Measurements from ENCODE around the gene DOHH.

DOHH gene

DNA sequence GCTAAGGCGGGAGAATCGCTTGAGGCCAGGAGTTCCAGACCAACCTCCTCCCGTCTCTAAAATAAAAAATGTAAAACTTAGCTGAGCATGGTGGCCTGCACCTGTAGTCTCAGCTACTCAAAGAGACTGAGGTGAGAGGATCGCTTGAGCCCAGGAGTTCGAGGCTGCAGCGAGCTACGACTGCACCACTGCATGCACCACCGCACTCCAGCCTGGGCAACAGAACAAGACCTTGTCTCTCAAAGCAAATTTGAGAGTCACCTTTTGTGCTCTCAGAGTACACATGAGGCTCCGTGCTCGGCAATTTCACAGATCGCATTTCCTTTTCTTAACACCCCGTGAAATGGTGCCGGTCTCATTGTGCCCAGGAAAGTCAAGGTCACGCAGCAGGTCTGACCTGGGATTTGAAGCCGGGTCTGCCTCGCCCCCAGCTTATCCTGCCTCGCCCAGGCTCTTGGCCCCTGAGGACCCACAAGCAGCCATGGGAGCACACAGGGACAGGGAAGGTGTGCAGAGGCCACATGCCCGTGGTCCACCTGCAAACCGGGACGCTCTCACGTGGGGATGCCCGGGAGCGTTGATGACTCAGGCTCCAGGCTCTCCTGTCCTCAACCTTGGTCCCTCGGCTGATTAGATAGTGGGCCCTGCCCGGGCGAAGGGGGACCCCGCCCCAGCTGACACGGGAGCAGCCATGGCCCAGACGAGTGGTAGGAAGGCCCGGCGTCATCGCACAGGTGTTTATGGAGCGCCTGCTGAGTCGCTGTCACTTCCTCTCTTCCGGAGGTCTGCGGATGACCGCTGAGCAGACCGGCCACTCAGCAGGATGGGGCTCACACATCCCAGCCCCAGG lies 19.0 kb downstream of the DOHH start:
- ATAC-seq (no peak), DNase-seq (no peak)
- peaks cover 18% of the 10 kb centered on the region for H3K4me1 Mint-ChIP-seq
- no peak overlapping the region for H3K27ac Mint-ChIP-seq
- no peak overlapping the region for H3K4me3 Mint-ChIP-seq
- H3K9me3 Mint-ChIP-seq: no peaks in the 10 kb centered on the region
- no peaks in the 10 kb centered on the region for H3K27me3 Mint-ChIP-seq

DNA sequence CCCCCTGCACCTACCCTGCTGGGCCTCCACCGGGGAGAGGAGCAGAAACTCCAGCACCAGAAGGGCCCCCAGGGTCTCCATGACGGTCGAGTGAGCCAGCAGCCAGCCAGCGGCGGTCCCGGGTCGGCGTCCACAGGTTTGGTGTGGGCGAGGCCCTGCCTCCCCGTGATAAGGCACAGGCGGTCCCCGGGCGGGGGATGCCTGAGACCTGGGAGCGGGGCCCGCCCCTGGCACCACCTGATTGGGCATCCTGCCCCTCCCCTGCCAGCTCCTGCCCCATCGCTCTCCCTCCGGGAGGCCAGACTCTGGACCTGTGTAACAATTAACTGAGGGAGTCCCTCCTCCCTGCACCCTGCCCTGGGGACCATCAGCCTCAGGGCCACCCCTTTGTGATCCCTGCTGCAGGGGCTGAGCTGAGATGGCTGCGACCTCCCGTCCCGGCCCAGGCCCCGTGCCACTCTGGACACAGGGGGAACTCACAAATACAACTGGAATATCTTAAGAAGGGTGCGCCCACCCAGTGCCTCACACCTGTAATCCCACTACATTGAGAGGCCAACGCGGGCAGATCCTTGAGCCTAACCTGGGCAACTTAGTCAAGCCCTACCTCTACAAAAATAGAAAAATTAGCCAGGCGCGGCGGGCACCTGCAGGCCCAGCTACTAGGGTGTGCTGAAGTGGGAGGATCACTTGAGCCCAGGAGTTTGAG lies 19.9 kb downstream of the DOHH start, which contains the start of gene SMIM24:
Gene SMIM24, minus strand, starts transcription at position 143 of the 709 bp plus-strand sequence. Its CDS starts 62 bp downstream, at position 81.
- Mint-ChIP-seq H3K9me3 (no peaks in the 10 kb centered on the region), H3K4me1 (peaks cover 18% of the 10 kb centered on the region), H3K27me3 (no peaks in the 10 kb centered on the region), H3K27ac (peak within 1 kb of the TSS in 1 of 2 donors; percentile 52), H3K4me3 (peak within 1 kb of the TSS in 1 of 2 donors; percentile 75)
- DNase-seq (no peak), ATAC-seq (peak; percentile 15)

DNA sequence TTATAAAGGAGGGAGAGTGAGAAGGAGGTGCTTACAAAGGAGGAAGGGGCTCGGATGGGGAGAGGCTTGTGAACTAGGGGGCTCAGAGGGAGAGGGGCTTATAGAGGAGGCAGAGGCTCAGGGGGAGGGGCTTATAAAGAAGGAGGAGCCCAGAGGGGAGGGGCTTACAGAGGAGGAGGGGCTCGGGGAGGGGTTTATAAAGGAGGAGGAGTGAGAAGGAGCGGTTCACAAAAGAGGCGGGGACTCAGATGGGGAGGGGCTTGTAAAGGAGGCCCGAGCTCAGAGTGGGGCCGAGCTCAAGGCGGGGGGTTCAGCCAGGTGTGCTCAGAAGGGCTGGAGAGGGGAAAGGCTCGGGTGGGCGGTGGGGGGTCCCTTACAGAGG lies 20.6 kb downstream of the DOHH start:
- no peaks in the 10 kb centered on the region for H3K9me3 Mint-ChIP-seq
- DNase-seq (peak in 1 of 2 donors; percentile 39), ATAC-seq (no peak)
- H3K4me3 Mint-ChIP-seq: peak overlapping the region in 1 of 2 donors; percentile 75
- H3K4me1 Mint-ChIP-seq: peaks cover 18% of the 10 kb centered on the region
- H3K27ac Mint-ChIP-seq: no peak overlapping the region
- no peaks in the 10 kb centered on the region for H3K27me3 Mint-ChIP-seq

DNA sequence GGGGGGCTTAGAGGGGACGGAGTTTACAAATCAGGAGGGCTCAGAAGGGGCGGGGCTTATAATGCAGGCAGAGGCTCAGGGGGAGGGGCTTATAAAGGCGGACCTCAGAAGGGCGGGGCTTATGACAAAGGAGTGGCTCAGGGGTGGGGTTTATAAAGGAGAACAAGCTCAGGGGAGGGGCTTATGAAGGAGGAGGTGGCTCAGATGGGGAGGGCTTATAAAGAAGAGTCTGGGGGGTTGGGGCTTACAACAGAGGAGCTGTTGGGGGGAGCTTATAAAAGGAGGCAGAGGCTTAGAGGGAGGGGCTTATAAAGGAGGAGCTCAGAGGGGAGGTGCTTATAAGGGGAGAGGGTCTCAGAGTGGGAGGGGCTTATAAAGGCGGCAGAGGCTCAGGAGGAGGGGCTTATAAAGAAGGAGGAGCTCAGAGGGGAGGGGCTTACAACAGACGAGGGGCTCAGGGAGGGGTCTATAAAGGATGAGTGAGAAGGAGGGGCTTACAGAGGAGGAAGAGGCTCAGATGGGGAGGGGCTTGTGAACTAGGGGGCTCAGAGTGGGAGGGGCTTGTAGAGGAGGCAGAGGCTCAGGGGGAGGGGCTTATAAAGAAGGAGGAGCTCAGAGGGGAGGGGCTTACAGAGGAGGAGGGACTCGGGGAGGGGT lies 21.2 kb downstream of the DOHH start:
- Mint-ChIP-seq H3K27me3 (no peaks in the 10 kb centered on the region), H3K9me3 (no peaks in the 10 kb centered on the region), H3K4me1 (peaks cover 18% of the 10 kb centered on the region), H3K4me3 (peak overlapping the region; percentile 75 to 77), H3K27ac (peak overlapping the region in 1 of 2 donors; percentile 52)
- peak; percentile 50 to 53 for DNase-seq
- peak; percentile 44 for ATAC-seq

DNA sequence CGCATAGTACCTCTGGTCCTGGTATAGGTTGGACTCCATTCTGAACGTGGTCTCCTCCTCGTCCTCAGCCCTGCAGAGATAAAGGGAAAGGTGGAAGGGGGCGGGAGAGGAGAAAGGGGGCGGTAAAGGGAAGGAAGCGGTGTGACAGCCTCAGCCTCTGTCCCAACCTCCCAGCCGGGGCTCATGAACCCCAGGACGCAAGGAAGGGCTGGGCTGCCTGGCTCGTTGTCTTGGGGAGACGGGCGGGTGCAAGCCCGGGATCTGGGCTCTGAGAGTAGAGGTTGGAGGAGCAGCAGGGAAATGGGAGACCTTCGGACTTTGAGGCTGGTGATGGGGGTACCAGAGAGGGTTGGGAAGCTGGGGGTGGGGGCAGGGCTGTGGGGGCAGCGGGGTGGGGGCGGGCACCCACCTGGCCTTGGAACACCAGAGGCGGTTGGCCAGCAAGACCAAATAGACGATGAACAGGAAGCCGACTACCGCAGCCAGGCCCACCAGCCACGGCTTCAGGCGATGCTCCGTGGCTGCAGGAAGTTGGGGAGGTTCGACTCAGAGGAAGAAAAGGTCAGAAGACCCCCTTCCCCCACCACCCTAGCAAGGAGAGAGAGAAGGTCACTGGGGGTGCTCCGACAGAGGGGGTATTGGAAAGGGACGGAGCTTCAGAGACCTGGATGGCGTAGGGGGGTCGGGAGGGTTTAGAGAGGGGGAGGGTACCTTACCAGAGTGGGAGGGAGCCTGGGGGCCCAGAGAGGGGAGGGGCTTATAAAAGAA lies 21.9 kb downstream of the DOHH start:
- peak; percentile 48 for ATAC-seq
- DNase-seq: no peak
- Mint-ChIP-seq H3K4me1 (peaks cover 18% of the 10 kb centered on the region), H3K9me3 (no peaks in the 10 kb centered on the region), H3K27ac (no peak overlapping the region), H3K4me3 (peak overlapping the region; percentile 75 to 77), H3K27me3 (no peaks in the 10 kb centered on the region)

DNA sequence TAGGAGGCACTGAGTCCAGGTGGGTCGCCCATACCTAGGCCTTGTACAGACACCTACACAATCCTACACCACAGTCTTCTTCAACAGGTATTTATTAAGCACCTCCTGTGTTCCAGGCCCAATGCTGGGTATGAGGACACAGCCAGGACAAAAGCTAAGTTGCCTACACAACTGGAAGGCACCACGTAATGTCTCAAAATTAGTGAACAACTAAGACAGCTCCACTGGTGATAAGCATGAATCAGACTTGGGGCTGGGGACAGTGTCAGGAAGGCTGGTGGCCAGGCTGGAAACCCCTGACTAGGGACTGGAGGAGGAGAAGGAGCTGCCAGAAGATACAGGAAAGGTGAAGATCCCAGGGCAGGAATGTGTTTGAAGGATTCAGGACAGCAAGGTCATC lies 22.5 kb downstream of the DOHH start:
- Mint-ChIP-seq H3K9me3 (no peaks in the 10 kb centered on the region), H3K4me1 (peaks cover 18% of the 10 kb centered on the region), H3K27ac (no peak overlapping the region), H3K4me3 (peak overlapping the region in 1 of 2 donors; percentile 63), H3K27me3 (no peaks in the 10 kb centered on the region)
- no peak for DNase-seq
- no peak for ATAC-seq

DNA sequence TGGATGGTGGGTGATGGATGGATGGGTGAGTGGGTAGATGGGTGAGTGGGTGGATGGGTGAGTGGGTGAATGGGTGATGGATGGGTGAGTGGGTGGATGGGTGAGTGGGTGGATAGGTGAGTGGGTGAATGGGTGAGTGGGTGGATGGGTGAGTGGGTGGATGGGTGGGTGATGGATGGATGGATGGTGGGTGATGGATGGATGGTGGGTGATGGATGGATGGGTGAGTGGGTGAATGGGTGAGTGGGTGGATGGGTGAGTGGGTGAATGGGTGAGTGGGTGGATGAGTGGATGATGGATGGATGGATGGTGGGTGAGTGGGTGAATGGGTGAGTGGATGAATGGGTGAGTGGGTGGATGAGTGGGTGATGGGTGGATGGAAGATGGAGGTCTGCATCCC lies 23.0 kb downstream of the DOHH start:
- DNase-seq: no peak
- Mint-ChIP-seq H3K4me3 (no peak overlapping the region), H3K27me3 (no peaks in the 10 kb centered on the region), H3K9me3 (no peaks in the 10 kb centered on the region), H3K27ac (no peak overlapping the region), H3K4me1 (peaks cover 18% of the 10 kb centered on the region)
- ATAC-seq: no peak

DNA sequence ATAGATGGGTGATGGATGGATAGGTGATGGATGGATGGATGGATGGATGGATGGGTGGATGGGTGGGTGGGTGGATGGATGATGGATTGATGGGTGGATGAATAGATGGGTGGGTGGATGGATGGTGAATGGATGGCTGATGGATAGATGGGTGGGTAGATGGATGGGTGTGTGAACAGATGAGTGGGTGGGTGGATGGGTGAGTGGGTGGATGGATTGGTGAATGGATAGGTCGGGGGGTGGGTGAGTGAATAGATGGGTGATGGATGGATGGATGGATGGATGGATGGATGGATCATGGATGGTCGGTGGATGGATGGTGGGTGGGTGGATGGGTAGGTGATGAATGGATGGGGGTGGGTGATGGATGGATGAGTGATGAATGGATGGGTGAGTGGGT lies 23.6 kb downstream of the DOHH start:
- peaks cover 18% of the 10 kb centered on the region for H3K4me1 Mint-ChIP-seq
- no peak for ATAC-seq
- no peaks in the 10 kb centered on the region for H3K9me3 Mint-ChIP-seq
- H3K4me3 Mint-ChIP-seq: no peak overlapping the region
- no peak overlapping the region for H3K27ac Mint-ChIP-seq
- no peaks in the 10 kb centered on the region for H3K27me3 Mint-ChIP-seq
- no peak for DNase-seq

DNA sequence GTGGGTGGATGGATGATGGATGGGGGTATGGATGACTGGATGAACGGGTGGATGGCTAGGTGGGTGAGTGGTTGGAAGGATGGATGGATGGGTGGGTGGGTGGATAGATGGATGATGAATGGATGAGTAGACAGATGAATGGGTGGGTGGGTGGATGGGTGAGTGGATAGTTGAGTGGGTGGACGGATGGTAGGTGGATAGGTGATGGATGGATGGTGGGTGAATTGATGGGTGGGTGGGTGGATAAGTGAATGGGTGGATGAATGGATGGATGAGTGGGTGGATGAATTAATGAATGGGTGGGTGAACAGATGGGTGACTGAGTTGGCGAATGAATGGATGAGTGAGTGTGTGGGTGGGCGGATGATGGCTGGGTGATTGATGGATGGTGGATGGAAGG lies 25.0 kb downstream of the DOHH start:
- ATAC-seq (no peak), DNase-seq (no peak)
- no peak overlapping the region for H3K4me3 Mint-ChIP-seq
- H3K9me3 Mint-ChIP-seq: no peaks in the 10 kb centered on the region
- H3K27ac Mint-ChIP-seq: no peak overlapping the region
- peaks cover 18% of the 10 kb centered on the region for H3K4me1 Mint-ChIP-seq
- H3K27me3 Mint-ChIP-seq: no peaks in the 10 kb centered on the region

DNA sequence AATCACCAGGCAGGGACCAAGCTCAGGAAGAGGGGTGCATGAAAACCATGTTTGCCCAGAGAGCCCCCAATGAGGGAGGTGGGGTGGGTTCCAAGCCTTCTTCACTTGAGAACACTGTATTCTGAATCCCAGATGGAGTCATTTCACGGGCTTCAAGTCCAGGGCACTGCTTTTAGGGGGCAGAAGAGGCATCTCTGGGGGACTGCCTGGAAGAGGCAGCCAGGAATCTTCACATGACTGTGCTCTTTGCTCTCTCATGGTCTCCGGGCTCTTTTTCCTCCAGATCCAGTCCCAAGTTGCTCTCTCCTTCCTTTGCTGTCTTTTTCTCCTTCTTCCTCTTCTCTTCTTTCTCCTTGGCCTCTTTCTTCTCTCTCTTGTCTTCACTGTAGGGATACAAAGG lies 25.9 kb downstream of the DOHH start:
- DNase-seq: no peak
- no peak overlapping the region for H3K27ac Mint-ChIP-seq
- no peak for ATAC-seq
- H3K4me3 Mint-ChIP-seq: no peak overlapping the region
- H3K27me3 Mint-ChIP-seq: no peaks in the 10 kb centered on the region
- H3K4me1 Mint-ChIP-seq: peaks cover 18% of the 10 kb centered on the region
- H3K9me3 Mint-ChIP-seq: no peaks in the 10 kb centered on the region

DNA sequence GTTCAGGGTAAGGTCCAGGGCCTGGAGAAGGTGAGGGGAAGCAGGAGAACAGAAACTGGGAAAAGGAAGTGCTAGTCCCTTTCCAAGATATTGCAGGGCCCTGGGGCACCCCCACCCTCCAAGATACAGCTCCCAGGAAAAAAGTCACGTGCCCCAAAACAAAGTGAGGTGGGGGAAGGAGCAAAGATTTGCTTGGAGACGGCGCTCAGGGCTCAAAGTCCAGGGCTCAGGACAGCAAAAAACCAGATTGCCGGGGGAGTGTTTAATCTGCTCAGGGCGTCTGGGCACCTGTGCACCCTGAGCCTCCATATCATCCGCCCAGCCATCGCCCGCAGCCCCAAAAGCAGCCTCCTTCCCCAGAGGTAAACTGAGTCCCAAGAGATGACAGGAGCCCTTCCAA lies 26.5 kb downstream of the DOHH start:
- Mint-ChIP-seq H3K27ac (no peak overlapping the region), H3K27me3 (no peaks in the 10 kb centered on the region), H3K4me1 (peaks cover 13% of the 10 kb centered on the region), H3K4me3 (no peak overlapping the region), H3K9me3 (no peaks in the 10 kb centered on the region)
- DNase-seq (no peak), ATAC-seq (no peak)

DNA sequence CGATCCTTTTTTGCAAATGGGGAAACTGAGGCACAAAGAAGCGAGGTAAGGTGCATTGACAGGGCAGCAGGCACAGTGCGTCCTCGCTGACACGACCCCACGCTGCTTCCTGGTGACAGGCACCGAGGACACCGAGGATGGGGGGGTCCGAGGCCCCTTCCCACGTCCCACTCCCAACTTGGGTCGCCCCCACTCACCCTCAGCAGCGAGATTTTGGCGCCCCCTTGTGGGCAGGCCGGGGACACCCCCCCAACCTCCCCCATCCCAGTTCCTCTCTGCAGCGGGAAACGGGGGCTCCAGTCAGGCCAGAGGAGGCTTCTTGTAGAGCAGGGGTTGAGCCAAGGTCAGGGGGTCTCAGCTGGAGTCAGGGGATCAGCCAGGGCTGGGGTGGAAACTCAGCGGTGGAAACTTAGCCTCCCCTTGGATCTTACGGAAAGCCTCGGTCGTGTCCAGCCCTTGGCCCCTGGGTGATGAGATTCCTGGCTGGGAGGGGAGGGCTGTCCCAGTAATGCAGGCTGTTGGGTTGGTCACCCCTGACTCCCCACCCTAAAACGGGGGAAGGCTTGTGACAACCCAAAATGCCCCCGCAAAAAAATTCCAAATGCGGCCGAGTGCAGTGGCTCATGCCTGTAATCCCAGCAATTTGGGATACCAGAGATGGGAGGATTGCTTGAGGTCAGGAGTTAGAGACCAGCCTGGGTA lies 28.4 kb downstream of the DOHH start:
- H3K4me1 Mint-ChIP-seq: no peaks in the 10 kb centered on the region
- DNase-seq: peak; percentile 44 to 48
- no peaks in the 10 kb centered on the region for H3K27me3 Mint-ChIP-seq
- H3K27ac Mint-ChIP-seq: no peak overlapping the region
- peak; percentile 44 for ATAC-seq
- peaks cover 0 to 14% of the 10 kb centered on the region in 2 donors for H3K9me3 Mint-ChIP-seq
- H3K4me3 Mint-ChIP-seq: no peak overlapping the region

DNA sequence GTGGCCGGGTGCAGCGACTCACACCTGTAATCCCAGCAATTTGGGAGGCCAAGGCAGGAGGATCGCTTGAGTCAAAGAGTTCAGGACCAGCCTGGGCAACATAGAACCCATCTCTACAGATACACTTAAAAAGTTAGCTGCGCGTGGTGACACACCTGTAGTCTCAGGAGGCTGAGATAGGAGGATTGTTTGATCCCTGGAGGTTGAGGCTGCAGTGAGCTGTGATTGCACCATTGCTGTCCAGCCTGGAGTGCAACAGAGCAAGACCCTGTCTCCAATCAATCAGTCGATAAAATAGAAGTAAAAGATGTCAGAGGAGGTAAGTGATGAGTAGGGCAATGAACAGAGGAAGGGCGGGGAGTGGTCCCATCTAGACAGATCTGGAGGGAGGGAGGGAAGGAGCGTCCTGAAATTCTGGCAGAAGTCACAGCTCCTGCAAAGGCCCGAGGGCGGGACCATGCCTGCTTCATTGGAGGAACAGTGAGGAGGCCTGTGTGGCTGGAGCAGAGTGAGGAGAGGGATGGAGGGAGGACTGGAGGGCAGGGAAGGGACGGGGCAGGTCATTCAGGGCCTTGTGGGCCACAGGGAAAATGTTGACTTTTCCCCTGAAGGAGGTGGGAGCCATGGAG lies 29.9 kb downstream of the DOHH start:
- Mint-ChIP-seq H3K27me3 (no peaks in the 10 kb centered on the region), H3K4me1 (no peaks in the 10 kb centered on the region), H3K9me3 (peaks cover 0 to 14% of the 10 kb centered on the region in 2 donors), H3K4me3 (no peak overlapping the region), H3K27ac (no peak overlapping the region)
- no peak for DNase-seq
- ATAC-seq: no peak
